Measurements from ENCODE around the gene PANX2.

PANX2 gene

DNA sequence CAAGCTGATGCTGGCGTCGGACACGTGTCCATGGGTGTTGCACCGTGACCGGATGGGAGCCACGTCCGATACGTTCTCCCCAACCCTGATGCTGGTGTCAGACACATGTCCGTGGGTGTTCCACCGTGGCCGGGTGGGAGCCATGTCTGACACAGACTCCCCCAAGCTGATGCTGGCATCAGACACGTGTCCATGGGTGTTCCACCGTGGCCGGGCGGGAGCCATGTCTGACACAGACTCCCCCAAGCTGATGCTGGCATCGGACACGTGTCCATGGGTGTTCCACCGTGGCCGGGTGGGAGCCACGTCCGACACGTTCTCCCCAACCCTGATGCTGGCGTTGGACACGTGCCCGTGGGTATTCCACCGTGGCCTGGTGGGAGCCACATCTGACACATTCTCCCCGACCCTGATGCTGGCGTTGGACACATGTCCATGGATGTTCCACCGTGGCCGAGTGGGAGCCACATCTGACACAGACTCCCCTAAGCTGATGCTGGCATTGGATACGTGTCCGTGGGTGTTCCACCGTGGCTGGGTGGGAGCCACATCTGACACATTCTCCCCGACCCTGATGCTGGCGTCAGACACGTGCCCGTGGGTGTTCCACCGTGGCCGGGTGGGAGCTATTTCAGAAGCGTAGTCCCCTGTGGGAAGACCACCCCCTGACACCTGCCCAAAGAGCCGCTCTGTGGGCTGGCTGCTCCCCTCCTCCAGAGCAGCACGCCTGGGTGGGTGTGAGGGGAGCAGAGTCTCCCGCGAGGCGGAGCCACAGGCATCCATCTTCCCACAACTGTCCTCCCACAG, 50.3 kb downstream of the PANX2 start:
- H3K9me3 ChIP-seq (ENCODE audit: control insufficient read depth, low read length) = no peaks in the 10 kb centered on the region
- peaks cover 87% of the 10 kb centered on the region for H3K36me3 ChIP-seq (ENCODE audit: control insufficient read depth, insufficient read depth, low read length)
- no peaks in the 10 kb centered on the region for H3K4me1 ChIP-seq (ENCODE audit: control insufficient read depth, insufficient read depth, low read length, poor library complexity, severe bottlenecking)
- no peak overlapping the region for H3K27ac ChIP-seq (ENCODE audit: low read depth, low read length, severe bottlenecking)
- no peak overlapping the region for H3K4me3 ChIP-seq (ENCODE audit: extremely low read depth, insufficient read depth, low read length, poor library complexity, severe bottlenecking)
- WGBS, 2 experiments (ENCODE audit: insufficient coverage in 2 of 2) = 94 to 97% methylated on average over 41 to 42 of the region's 45 CpGs

DNA sequence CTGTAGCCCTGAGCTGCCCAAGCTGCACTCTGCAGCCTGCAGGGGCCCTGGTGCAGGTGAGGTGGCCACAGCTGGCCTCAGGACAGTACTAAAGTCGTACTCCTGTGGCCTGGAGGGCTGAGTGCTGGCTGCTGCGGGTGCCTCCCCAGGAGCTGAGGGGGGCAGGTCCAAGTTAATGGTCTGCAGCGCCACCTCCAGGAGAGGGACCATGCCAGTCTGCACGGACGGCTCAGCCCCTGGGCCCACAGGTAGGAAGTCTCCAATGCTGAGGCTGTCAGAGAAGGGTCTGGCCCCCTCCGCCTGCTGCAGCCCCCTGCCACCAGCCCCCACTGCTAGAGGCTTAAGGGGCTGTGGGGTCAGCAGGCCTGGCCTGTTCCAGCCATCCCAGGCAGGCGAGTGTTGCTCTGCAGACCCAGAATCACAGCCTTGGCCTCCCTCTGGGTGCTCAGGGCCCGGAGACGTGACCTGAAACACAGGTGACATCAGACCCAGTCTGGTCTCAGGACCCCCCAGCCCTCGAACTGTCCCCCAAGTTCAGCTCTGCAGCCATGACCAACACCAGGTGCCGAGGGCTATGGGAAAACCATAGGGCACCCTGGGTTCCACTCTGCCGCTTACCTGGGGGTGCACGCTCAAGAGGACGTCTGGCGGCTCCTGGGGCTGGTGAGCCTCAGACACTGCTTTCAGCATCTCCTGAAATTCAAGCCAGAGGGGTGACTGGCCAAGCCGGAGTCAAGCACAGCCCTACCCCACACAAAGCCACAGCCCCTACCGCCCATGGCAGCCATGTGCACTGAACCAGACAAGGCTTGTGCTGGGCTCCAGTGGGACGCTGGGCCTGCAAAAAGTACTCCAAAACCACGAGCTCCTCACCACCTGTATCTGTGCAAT, 51.1 kb downstream of the PANX2 start:
- 93 to 96% methylated on average over 17 to 19 of the region's 19 CpGs for WGBS, 2 experiments (ENCODE audit: insufficient coverage in 2 of 2)

DNA sequence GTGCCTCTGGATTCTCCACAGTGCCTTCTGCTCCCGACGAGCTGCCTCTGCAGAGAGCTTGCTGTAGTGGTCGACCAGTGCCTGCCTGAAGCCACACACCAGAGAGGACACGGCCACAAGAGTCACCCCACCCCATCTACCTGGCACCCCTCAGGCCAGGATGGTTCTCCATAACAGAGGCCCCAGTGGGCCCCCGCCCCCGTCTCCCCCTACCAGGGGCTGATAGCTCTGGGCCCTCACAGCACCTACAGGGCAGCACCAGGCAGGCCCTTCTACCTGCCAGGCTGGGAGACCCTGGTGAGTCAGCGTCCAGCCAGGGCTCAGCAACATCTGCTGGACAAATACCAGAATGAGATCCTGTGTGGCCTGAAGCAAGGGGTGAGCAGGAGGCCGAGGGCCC, 52.0 kb downstream of the PANX2 start:
- Histone ChIP-seq H3K36me3 (ENCODE audit: control insufficient read depth, insufficient read depth, low read length) (peaks cover 73% of the 10 kb centered on the region), H3K27ac (ENCODE audit: low read depth, low read length, severe bottlenecking) (no peak overlapping the region), H3K4me1 (ENCODE audit: control insufficient read depth, insufficient read depth, low read length, poor library complexity, severe bottlenecking) (no peaks in the 10 kb centered on the region), H3K4me3 (ENCODE audit: extremely low read depth, insufficient read depth, low read length, poor library complexity, severe bottlenecking) (no peak overlapping the region), H3K9me3 (ENCODE audit: control insufficient read depth, low read length) (no peaks in the 10 kb centered on the region)
- WGBS, 2 experiments (ENCODE audit: insufficient coverage in 2 of 2) = 93 to 96% methylated on average over 4 to 7 of the region's 8 CpGs

More for the DNA sequence above, 51.1 kb downstream of the PANX2 start:
- Histone ChIP-seq H3K4me1 (ENCODE audit: control insufficient read depth, insufficient read depth, low read length, poor library complexity, severe bottlenecking) (no peaks in the 10 kb centered on the region), H3K36me3 (ENCODE audit: control insufficient read depth, insufficient read depth, low read length) (peaks cover 81% of the 10 kb centered on the region), H3K27ac (ENCODE audit: low read depth, low read length, severe bottlenecking) (no peak overlapping the region), H3K4me3 (ENCODE audit: extremely low read depth, insufficient read depth, low read length, poor library complexity, severe bottlenecking) (no peak overlapping the region), H3K9me3 (ENCODE audit: control insufficient read depth, low read length) (no peaks in the 10 kb centered on the region)

DNA sequence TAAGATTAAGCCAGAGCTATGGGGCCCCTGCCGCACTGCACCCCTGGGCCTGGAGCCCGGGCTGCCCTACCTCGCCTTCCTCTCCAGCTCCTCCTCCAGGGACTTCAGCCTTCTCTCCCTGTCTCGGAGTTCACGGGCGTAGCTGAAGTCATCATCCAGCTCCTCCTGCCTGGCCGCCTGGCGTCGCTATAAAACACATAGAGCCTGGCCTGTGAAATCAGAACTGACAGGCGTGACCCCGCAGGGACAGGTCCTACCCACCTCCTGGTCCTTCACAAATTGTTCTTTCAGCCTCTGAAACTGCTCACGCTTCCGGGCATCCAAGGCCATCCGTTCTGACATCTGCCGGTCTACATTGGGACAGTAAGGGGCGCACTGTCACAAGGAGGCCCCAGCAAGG, 53.5 kb downstream of the PANX2 start:
- Histone ChIP-seq H3K36me3 (ENCODE audit: control insufficient read depth, insufficient read depth, low read length) (peaks cover 66% of the 10 kb centered on the region), H3K4me1 (ENCODE audit: control insufficient read depth, insufficient read depth, low read length, poor library complexity, severe bottlenecking) (no peaks in the 10 kb centered on the region), H3K4me3 (ENCODE audit: extremely low read depth, insufficient read depth, low read length, poor library complexity, severe bottlenecking) (no peak overlapping the region), H3K27ac (ENCODE audit: low read depth, low read length, severe bottlenecking) (no peak overlapping the region), H3K9me3 (ENCODE audit: control insufficient read depth, low read length) (no peaks in the 10 kb centered on the region)
- 94 to 95% methylated on average over 15 to 16 of the region's 16 CpGs for WGBS, 2 experiments (ENCODE audit: insufficient coverage in 2 of 2)

DNA sequence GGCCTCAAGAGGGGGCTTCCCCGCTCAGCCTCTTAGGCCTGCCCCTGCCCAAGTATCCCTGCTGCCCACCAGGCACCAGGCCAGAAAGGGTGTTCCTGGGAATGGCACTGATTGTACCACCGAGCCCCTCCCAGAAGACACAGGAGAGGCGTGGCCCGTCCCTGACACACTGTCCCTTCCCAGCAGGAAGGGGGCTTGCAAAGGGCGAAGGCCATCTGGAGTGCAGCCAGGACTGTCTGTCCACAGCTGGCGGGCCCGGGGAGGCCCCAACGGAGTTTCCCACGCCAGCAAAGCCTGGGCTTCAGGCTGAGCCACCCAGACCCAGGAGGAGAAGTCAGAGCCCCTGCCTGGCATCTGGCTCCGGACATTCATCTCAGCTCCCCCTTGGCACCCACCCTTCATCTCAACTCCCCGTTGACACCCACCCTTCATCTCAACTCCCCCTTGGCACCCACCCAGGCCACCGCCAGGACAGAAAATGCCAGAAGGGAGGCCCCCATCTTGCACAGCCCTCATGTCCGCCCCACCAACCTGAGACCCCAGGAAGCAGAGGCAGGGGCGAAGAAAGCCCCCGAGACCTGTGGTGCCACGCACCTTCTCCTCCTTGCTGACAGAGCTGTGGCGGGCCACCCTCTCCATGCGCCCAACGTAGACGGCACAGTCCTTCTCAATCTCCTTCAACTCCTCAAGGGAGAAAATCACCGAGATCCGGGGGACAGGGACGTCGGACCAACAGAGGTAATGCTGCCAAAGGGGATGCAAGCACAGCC, 54.9 kb downstream of the PANX2 start:
- H3K4me1 ChIP-seq (ENCODE audit: control insufficient read depth, insufficient read depth, low read length, poor library complexity, severe bottlenecking) = no peaks in the 10 kb centered on the region
- no peak overlapping the region for H3K27ac ChIP-seq (ENCODE audit: low read depth, low read length, severe bottlenecking)
- H3K36me3 ChIP-seq (ENCODE audit: control insufficient read depth, insufficient read depth, low read length) = peaks cover 63% of the 10 kb centered on the region
- H3K9me3 ChIP-seq (ENCODE audit: control insufficient read depth, low read length) = no peaks in the 10 kb centered on the region
- WGBS, 2 experiments (ENCODE audit: insufficient coverage in 2 of 2) = 92 to 94% methylated on average over 17 to 21 of the region's 24 CpGs
- H3K4me3 ChIP-seq (ENCODE audit: extremely low read depth, insufficient read depth, low read length, poor library complexity, severe bottlenecking) = no peak overlapping the region

GRCh38 chr22:50226063-50226874, 55.7 kb downstream of the PANX2 start:
- no peak overlapping the region for H3K4me3 ChIP-seq (ENCODE audit: extremely low read depth, insufficient read depth, low read length, poor library complexity, severe bottlenecking)
- 95 to 98% methylated on average over 18 to 26 of the region's 31 CpGs for WGBS, 2 experiments (ENCODE audit: insufficient coverage in 2 of 2)
- H3K27ac ChIP-seq (ENCODE audit: low read depth, low read length, severe bottlenecking) = no peak overlapping the region
- H3K4me1 ChIP-seq (ENCODE audit: control insufficient read depth, insufficient read depth, low read length, poor library complexity, severe bottlenecking) = no peaks in the 10 kb centered on the region
- peaks cover 59% of the 10 kb centered on the region for H3K36me3 ChIP-seq (ENCODE audit: control insufficient read depth, insufficient read depth, low read length)
- no peaks in the 10 kb centered on the region for H3K9me3 ChIP-seq (ENCODE audit: control insufficient read depth, low read length)

DNA sequence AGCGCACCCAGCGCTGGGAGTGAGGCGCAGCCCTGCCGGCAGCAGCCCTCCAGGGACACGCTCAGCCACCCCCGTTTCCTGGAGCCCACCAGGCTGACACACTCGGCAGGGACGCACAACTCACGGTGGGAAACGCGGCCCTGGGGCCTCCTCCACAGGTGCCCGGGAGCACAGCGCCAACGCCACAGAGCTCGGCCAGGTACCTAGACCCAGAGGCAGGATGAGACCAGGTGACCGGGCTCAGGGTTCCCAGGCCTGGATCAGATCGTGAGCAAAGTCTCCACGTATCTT, 56.3 kb downstream of the PANX2 start:
- H3K9me3 ChIP-seq (ENCODE audit: control insufficient read depth, low read length) = no peaks in the 10 kb centered on the region
- H3K4me3 ChIP-seq (ENCODE audit: extremely low read depth, insufficient read depth, low read length, poor library complexity, severe bottlenecking) = no peak overlapping the region
- H3K27ac ChIP-seq (ENCODE audit: low read depth, low read length, severe bottlenecking) = no peak overlapping the region
- H3K36me3 ChIP-seq (ENCODE audit: control insufficient read depth, insufficient read depth, low read length) = peaks cover 54% of the 10 kb centered on the region
- 95 to 96% methylated on average over 15 to 18 of the region's 18 CpGs for WGBS, 2 experiments (ENCODE audit: insufficient coverage in 2 of 2)
- no peaks in the 10 kb centered on the region for H3K4me1 ChIP-seq (ENCODE audit: control insufficient read depth, insufficient read depth, low read length, poor library complexity, severe bottlenecking)

- no peak overlapping the region for H3K4me3 ChIP-seq (ENCODE audit: extremely low read depth, insufficient read depth, low read length, poor library complexity, severe bottlenecking)
- 94 to 95% methylated on average over 14 to 23 of the region's 25 CpGs for WGBS, 2 experiments (ENCODE audit: insufficient coverage in 2 of 2)
- no peak overlapping the region for H3K27ac ChIP-seq (ENCODE audit: low read depth, low read length, severe bottlenecking)
- no peaks in the 10 kb centered on the region for H3K9me3 ChIP-seq (ENCODE audit: control insufficient read depth, low read length)
- peaks cover 45% of the 10 kb centered on the region for H3K36me3 ChIP-seq (ENCODE audit: control insufficient read depth, insufficient read depth, low read length)
- H3K4me1 ChIP-seq (ENCODE audit: control insufficient read depth, insufficient read depth, low read length, poor library complexity, severe bottlenecking) = no peaks in the 10 kb centered on the region
These were observed 57.2 kb downstream of the PANX2 start for GRCh38 chr22:50227579-50228215.

GRCh38 chr22:50228366-50228765, 57.8 kb downstream of the PANX2 start:
- no peaks in the 10 kb centered on the region for H3K4me1 ChIP-seq (ENCODE audit: control insufficient read depth, insufficient read depth, low read length, poor library complexity, severe bottlenecking)
- H3K36me3 ChIP-seq (ENCODE audit: control insufficient read depth, insufficient read depth, low read length) = peaks cover 39% of the 10 kb centered on the region
- H3K9me3 ChIP-seq (ENCODE audit: control insufficient read depth, low read length) = no peaks in the 10 kb centered on the region
- 92 to 94% methylated on average over 5 to 9 of the region's 9 CpGs for WGBS, 2 experiments (ENCODE audit: insufficient coverage in 2 of 2)
- no peak overlapping the region for H3K27ac ChIP-seq (ENCODE audit: low read depth, low read length, severe bottlenecking)
- no peak overlapping the region for H3K4me3 ChIP-seq (ENCODE audit: extremely low read depth, insufficient read depth, low read length, poor library complexity, severe bottlenecking)
